ENCODE results near the gene B4GALT6.

GRCh38 chr18:31716362-31716761 lies 32.0 kb upstream of the B4GALT6 start:
- TF ChIP-seq CREB3 (CRISPR knock-in tag; IDR thresholded peaks at IDR 0.05) (no peak), PRDM4 (CRISPR knock-in tag; IDR thresholded peaks at IDR 0.05; ENCODE audit: borderline replicate concordance) (no peak), GABPB1 (CRISPR knock-in tag; IDR thresholded peaks at IDR 0.05) (no peak)

All from HepG2 (cell line).